Measurements from ENCODE around the gene CASP14. TPM values are rescaled to one million over a fixed set of nuclear protein-coding genes. Genes with fewer than 3 reads are reported as not detected.

CASP14 gene
- total and polyA plus RNA-seq, 2 of the 8 experiments (the other 6 are each of a cell fraction or from before 2014, with no cell fraction given): not detected

DNA sequence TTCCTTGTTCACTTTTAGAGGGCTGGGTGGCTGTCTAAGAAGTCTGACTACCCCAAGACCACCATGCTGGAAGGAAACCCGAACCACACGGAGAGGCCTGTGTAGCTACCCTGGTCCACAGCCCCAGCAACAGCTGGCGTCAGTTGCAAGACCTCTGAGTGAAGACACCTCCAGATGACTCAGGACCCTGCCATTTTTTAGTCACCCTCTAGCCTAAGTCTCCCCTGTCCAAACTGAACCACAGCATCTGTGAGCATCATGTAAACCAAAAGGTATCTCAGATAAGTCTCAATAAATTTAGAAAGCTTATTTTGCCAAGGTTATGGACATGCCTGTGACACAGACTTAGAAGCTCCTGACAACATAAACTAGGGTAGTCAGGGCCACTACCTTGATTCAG is 55.8 kb downstream of the CASP14 start (continued):
- TF ChIP-seq BCL11A (IDR thresholded peaks at IDR 0.05; ENCODE audit: low read depth in 2 of 2, low read length in 2 of 2) (no peak), TEAD4 (IDR thresholded peaks at IDR 0.05; ENCODE audit: low read depth, low read length) (no peak), SIRT6 (IDR thresholded peaks at IDR 0.05; ENCODE audit: low read length) (no peak), SRF (IDR thresholded peaks at IDR 0.05; ENCODE audit: low read depth, low read length) (no peak), RAD21 (IDR thresholded peaks at IDR 0.05 in 1 of 2, conservative IDR thresholded peaks at IDR 0.05 in 1 of 2; ENCODE audit: low read depth in 2 of 2, low read length in 2 of 2) (no peak)
- TF ChIP-seq, protein P1, sequence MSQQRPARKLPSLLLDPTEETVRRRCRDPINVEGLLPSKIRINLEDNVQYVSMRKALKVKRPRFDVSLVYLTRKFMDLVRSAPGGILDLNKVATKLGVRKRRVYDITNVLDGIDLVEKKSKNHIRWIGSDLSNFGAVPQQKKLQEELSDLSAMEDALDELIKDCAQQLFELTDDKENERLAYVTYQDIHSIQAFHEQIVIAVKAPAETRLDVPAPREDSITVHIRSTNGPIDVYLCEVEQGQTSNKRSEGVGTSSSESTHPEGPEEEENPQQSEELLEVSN (IDR thresholded peaks at IDR 0.05): no peak
